Smooth muscle cell (in vitro differentiated cells): ENCODE measurements around the gene PKNOX1. TPM values are rescaled to one million over a fixed set of nuclear protein-coding genes. Genes with fewer than 3 reads are reported as not detected.
"Not testable (repeated sequence)": the region's sequence is repeated elsewhere in the genome, so short reads cannot be mapped to it uniquely, and the experiment has no call there.

Experiments
- DNase-seq: peaks from one replicate; lab custom pipeline; 2025; ENCODE audit not compliant: unreplicated experiment; lab: John Stamatoyannopoulos, UW
- H2AFZ ChIP-seq: fragments of 200-600 bp; sonication (generic); 2 replicates; pipeline ENCODE4 v1.6.0; 2016; ENCODE audit warnings: antibody characterized with exemption, low read depth, mild to moderate bottlenecking
- H3F3A ChIP-seq: fragments of 200-600 bp; sonication (generic); 2 replicates; pipeline ENCODE4 v1.6.0; 2017; ENCODE audit warnings: antibody characterized with exemption, low read depth
- H3K27ac ChIP-seq: fragments of 200-600 bp; sonication (generic); 2 replicates; pipeline ENCODE4 v1.5.1; 2016; ENCODE audit warnings: low read depth, mild to moderate bottlenecking
- H3K27me3 ChIP-seq: fragments of 200-600 bp; sonication (generic); 2 replicates; pipeline ENCODE4 v1.6.1; 2016; ENCODE audit warnings: low read depth, mild to moderate bottlenecking
- H3K36me3 ChIP-seq: fragments of 200-600 bp; sonication (generic); 2 replicates; pipeline ENCODE4 v1.5.1; 2016; ENCODE audit warnings: low read depth
- H3K4me1 ChIP-seq: fragments of 200-600 bp; sonication (generic); 2 replicates; pipeline ENCODE4 v1.5.1; 2016; ENCODE audit warnings: low read depth
- H3K4me2 ChIP-seq: fragments of 200-600 bp; sonication (generic); 2 replicates; pipeline ENCODE4 v1.6.0; 2016; ENCODE audit warnings: mild to moderate bottlenecking
- H3K4me3 ChIP-seq: fragments of 200-600 bp; sonication (generic); 2 replicates; pipeline ENCODE4 v1.5.1; 2016; ENCODE audit warnings: mild to moderate bottlenecking
- H3K79me2 ChIP-seq: fragments of 200-600 bp; sonication (generic); 2 replicates; pipeline ENCODE4 v1.6.0; 2016; ENCODE audit warnings: low read depth, mild to moderate bottlenecking
- H3K9ac ChIP-seq: fragments of 200-600 bp; sonication (generic); 2 replicates; pipeline ENCODE4 v1.6.0; 2016; ENCODE audit warnings: low read depth
- H3K9me3 ChIP-seq: fragments of 200-600 bp; sonication (generic); replicated peaks from 2 replicates; pipeline ENCODE4 v1.5.1; 2016; ENCODE audit warnings: low read depth
- H4K20me1 ChIP-seq: fragments of 200-600 bp; sonication (generic); 2 replicates; pipeline ENCODE4 v1.6.0; 2016; ENCODE audit warnings: low read depth
- WGBS: methylation state at CpG from one replicate; pipeline ENCODE4 v1.1.7; 2016; ENCODE audit warnings: low lambda C conversion rate; 5-methylcytosine and 5-hydroxymethylcytosine counted together
- microRNA-seq: library from miRNA; unstranded; fragments of <30 nt; microRNA quantifications from one replicate; pipeline ENCODE4, GENCODE V29; 2016; ENCODE audit warnings: borderline number of aligned reads
- polyA plus RNA-seq: library from polyadenylated mRNA; unstranded; fragments of >200 nt; fragmentation: Nextera tagmentation; extraction: Ambion mirVana; gene quantifications from 2 replicates; pipeline ENCODE4 v1.2.1, GENCODE V29; 2016
- small RNA-seq: library from RNA; depleted of rRNA; stranded (forward); fragments of <200 nt; gene quantifications from one replicate; pipeline ENCODE3, GENCODE V24; 2014
- total RNA-seq: library from RNA; depleted of rRNA; stranded (reverse); fragments of >200 nt; gene quantifications from 2 replicates; pipeline ENCODE4 v1.2.3, GENCODE V29; 2014

PKNOX1 gene
- total and polyA plus RNA-seq, 2 experiments from 2014 or later: 20.4 to 28.5 TPM

DNA sequence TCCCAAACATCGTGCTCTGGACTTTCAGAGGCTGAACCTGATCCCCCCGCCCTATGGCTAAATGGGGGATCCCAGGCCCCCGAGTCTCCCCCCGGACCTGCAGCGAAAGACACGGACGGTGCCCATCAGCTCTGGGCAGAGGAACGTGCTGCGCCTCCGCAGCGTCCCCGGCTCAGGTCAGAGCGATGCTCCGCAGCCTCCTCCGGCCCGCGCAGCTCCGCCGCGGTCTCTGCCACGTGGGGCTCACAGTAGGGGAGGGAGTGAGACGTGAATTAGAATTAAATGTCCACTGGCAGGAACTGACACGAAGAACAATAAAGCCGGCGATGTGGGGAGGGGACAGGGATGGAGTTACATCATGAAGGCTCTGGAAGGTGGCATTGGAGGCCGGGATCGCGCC lies 102.3 kb downstream of the PKNOX1 start:
- H3K4me3 ChIP-seq, DNase-seq, H3K4me1 ChIP-seq, H4K20me1 ChIP-seq, H3K9ac ChIP-seq, H3F3A ChIP-seq, H3K9me3 ChIP-seq, H2AFZ ChIP-seq, H3K79me2 ChIP-seq, H3K4me2 ChIP-seq, H3K36me3 ChIP-seq, H3K27ac ChIP-seq, H3K27me3 ChIP-seq: not testable (repeated sequence)
- WGBS: no CpG with 5 or more reads among the region's 28 CpGs

GRCh38 chr21:43082587-43083300 lies 108.4 kb downstream of the PKNOX1 start:
- not testable (repeated sequence) for H3K4me2 ChIP-seq, H3K36me3 ChIP-seq, H3K9ac ChIP-seq, H2AFZ ChIP-seq, DNase-seq, H4K20me1 ChIP-seq, H3F3A ChIP-seq, H3K79me2 ChIP-seq, H3K4me1 ChIP-seq, H3K27ac ChIP-seq, H3K9me3 ChIP-seq, H3K27me3 ChIP-seq, H3K4me3 ChIP-seq
- no CpG with 5 or more reads among the region's 24 CpGs for WGBS

Small RNA genes within 50 kb of the gene (microRNA-seq; reads per million reads assigned to microRNA genes)
- not detected for gene MIR5692B

Small RNA genes within 50 kb of the gene (small RNA-seq; reads per million reads assigned to genes)
- gene MIR5692B: not detected

Other genes with a start within 250 kb of the PKNOX1 start
- 2.6 and 5.1 TPM in 2 replicates for gene WDR4, start 95.0 kb upstream of the PKNOX1 start, total RNA-seq
- gene WDR4, start 95.0 kb upstream of the PKNOX1 start, polyA plus RNA-seq: 5.1 and 6.2 TPM in 2 replicates
- 23.3 and 29.7 TPM in 2 replicates for gene NDUFV3, start 81.3 kb upstream of the PKNOX1 start, total RNA-seq
- gene NDUFV3, start 81.3 kb upstream of the PKNOX1 start, polyA plus RNA-seq: 28.4 and 31.7 TPM in 2 replicates
- gene ERVH48-1, start 48.9 kb upstream of the PKNOX1 start, total RNA-seq: 7.5 and 7.6 TPM in 2 replicates
- gene ERVH48-1, start 48.9 kb upstream of the PKNOX1 start, polyA plus RNA-seq: 6.8 and 9.8 TPM in 2 replicates
- 18.5 and 25.7 TPM in 2 replicates for gene CBS, start 101.3 kb downstream of the PKNOX1 start, total RNA-seq
- 43.8 and 44.5 TPM in 2 replicates for gene CBS, start 101.3 kb downstream of the PKNOX1 start, polyA plus RNA-seq
- gene U2AF1, start 133.0 kb downstream of the PKNOX1 start, total RNA-seq: 50.4 and 55.3 TPM in 2 replicates
- gene U2AF1, start 133.0 kb downstream of the PKNOX1 start, polyA plus RNA-seq: 54.5 and 67.3 TPM in 2 replicates
- gene CRYAA, start 194.4 kb downstream of the PKNOX1 start, total RNA-seq: not detected in 2 replicates
- gene CRYAA, start 194.4 kb downstream of the PKNOX1 start, polyA plus RNA-seq: not detected in 2 replicates